Smooth muscle cell (in vitro differentiated cells): ENCODE data around the gene RDM1. TPM values are rescaled to one million over a fixed set of nuclear protein-coding genes. Genes with fewer than 3 reads are reported as not detected.

ENCODE experiments used
- DNase-seq: peaks from one replicate; lab custom pipeline; 2025; ENCODE audit not compliant: unreplicated experiment; lab: John Stamatoyannopoulos, UW
- H2AFZ ChIP-seq: fragments of 200-600 bp; sonication (generic); 2 replicates; pipeline ENCODE4 v1.6.0; 2016; ENCODE audit warnings: antibody characterized with exemption, low read depth, mild to moderate bottlenecking
- H3F3A ChIP-seq: fragments of 200-600 bp; sonication (generic); 2 replicates; pipeline ENCODE4 v1.6.0; 2017; ENCODE audit warnings: antibody characterized with exemption, low read depth
- H3K27ac ChIP-seq: fragments of 200-600 bp; sonication (generic); 2 replicates; pipeline ENCODE4 v1.5.1; 2016; ENCODE audit warnings: low read depth, mild to moderate bottlenecking
- H3K27me3 ChIP-seq: fragments of 200-600 bp; sonication (generic); 2 replicates; pipeline ENCODE4 v1.6.1; 2016; ENCODE audit warnings: low read depth, mild to moderate bottlenecking
- H3K36me3 ChIP-seq: fragments of 200-600 bp; sonication (generic); 2 replicates; pipeline ENCODE4 v1.5.1; 2016; ENCODE audit warnings: low read depth
- H3K4me1 ChIP-seq: fragments of 200-600 bp; sonication (generic); 2 replicates; pipeline ENCODE4 v1.5.1; 2016; ENCODE audit warnings: low read depth
- H3K4me2 ChIP-seq: fragments of 200-600 bp; sonication (generic); 2 replicates; pipeline ENCODE4 v1.6.0; 2016; ENCODE audit warnings: mild to moderate bottlenecking
- H3K4me3 ChIP-seq: fragments of 200-600 bp; sonication (generic); 2 replicates; pipeline ENCODE4 v1.5.1; 2016; ENCODE audit warnings: mild to moderate bottlenecking
- H3K79me2 ChIP-seq: fragments of 200-600 bp; sonication (generic); 2 replicates; pipeline ENCODE4 v1.6.0; 2016; ENCODE audit warnings: low read depth, mild to moderate bottlenecking
- H3K9ac ChIP-seq: fragments of 200-600 bp; sonication (generic); 2 replicates; pipeline ENCODE4 v1.6.0; 2016; ENCODE audit warnings: low read depth
- H3K9me3 ChIP-seq: fragments of 200-600 bp; sonication (generic); replicated peaks from 2 replicates; pipeline ENCODE4 v1.5.1; 2016; ENCODE audit warnings: low read depth
- H4K20me1 ChIP-seq: fragments of 200-600 bp; sonication (generic); 2 replicates; pipeline ENCODE4 v1.6.0; 2016; ENCODE audit warnings: low read depth
- WGBS: methylation state at CpG from one replicate; pipeline ENCODE4 v1.1.7; 2016; ENCODE audit warnings: low lambda C conversion rate; 5-methylcytosine and 5-hydroxymethylcytosine counted together
- polyA plus RNA-seq: library from polyadenylated mRNA; unstranded; fragments of >200 nt; fragmentation: Nextera tagmentation; extraction: Ambion mirVana; gene quantifications from 2 replicates; pipeline ENCODE4 v1.2.1, GENCODE V29; 2016
- small RNA-seq: library from RNA; depleted of rRNA; stranded (forward); fragments of <200 nt; gene quantifications from one replicate; pipeline ENCODE3, GENCODE V24; 2014
- total RNA-seq: library from RNA; depleted of rRNA; stranded (reverse); fragments of >200 nt; gene quantifications from 2 replicates; pipeline ENCODE4 v1.2.3, GENCODE V29; 2014
- TF ChIP-seq, protein P1 (sequence below): fragments of 200-600 bp; sonication (generic); IDR thresholded peaks from 2 replicates; pipeline ENCODE4 v1.5.1; 2017; ENCODE audit warnings: borderline replicate concordance, mild to moderate bottlenecking, antibody characterized with exemption; ENCODE audit not compliant: insufficient read depth, poor library complexity, severe bottlenecking

RDM1 gene
- total and polyA plus RNA-seq, 2 experiments from 2014 or later = 0.43 TPM; not detected in 1

DNA sequence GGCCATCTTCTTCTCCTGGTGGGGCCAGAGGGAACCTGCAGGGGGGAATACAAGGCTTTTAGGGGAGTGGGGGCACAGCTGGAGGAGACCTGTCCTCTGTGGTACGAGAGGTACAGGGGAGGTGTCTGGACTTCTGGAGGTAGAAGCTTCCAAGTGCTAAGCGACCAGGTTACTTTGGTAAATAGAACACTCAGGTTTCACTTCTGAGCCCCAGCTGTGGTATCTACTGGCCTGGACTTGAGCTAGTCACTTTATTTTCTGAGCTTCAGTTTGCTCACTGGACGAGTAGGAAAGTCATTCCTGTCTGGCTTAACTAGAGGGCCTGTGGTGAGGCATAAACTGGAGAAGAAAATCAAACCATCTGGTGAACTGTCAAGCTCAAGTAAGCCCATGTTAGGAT, 61.8 kb downstream of the RDM1 start, which contains the start of gene HEATR9:
TSS of gene HEATR9 (minus strand) at position 155 of the 400 bp plus-strand sequence. CDS start at position 6, 149 bp downstream.
- no peaks in the 10 kb centered on the region for H3K4me1 ChIP-seq
- H3K9me3 ChIP-seq = no peaks in the 10 kb centered on the region
- no peak within 1 kb of the TSS for H3K4me2 ChIP-seq
- no peaks in the 10 kb centered on the region for H4K20me1 ChIP-seq
- H3K9ac ChIP-seq = no peak within 1 kb of the TSS
- H3K27ac ChIP-seq = no peak within 1 kb of the TSS
- H3K36me3 ChIP-seq = no peaks in the 10 kb centered on the region
- no peak within 1 kb of the TSS for H2AFZ ChIP-seq
- no peak for DNase-seq
- WGBS = 88% methylated on average over 3 of the region's 3 CpGs
- H3F3A ChIP-seq = no peaks in the 10 kb centered on the region
- no peaks in the 10 kb centered on the region for H3K79me2 ChIP-seq
- no peaks in the 10 kb centered on the region for H3K27me3 ChIP-seq
- no peak within 1 kb of the TSS for H3K4me3 ChIP-seq
- TF ChIP-seq, protein P1, sequence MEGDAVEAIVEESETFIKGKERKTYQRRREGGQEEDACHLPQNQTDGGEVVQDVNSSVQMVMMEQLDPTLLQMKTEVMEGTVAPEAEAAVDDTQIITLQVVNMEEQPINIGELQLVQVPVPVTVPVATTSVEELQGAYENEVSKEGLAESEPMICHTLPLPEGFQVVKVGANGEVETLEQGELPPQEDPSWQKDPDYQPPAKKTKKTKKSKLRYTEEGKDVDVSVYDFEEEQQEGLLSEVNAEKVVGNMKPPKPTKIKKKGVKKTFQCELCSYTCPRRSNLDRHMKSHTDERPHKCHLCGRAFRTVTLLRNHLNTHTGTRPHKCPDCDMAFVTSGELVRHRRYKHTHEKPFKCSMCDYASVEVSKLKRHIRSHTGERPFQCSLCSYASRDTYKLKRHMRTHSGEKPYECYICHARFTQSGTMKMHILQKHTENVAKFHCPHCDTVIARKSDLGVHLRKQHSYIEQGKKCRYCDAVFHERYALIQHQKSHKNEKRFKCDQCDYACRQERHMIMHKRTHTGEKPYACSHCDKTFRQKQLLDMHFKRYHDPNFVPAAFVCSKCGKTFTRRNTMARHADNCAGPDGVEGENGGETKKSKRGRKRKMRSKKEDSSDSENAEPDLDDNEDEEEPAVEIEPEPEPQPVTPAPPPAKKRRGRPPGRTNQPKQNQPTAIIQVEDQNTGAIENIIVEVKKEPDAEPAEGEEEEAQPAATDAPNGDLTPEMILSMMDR = no peak

Small RNA genes lying within 50 kb of the gene (small RNA-seq; reads per million reads assigned to genes)
- gene RF00100 = 5,614 reads per million, percentile 100 among the genes with 10 or more reads in this experiment

Other genes with a start within 250 kb of the RDM1 start
- 6.8 and 8.2 TPM in 2 replicates for gene RASL10B, start 199.1 kb downstream of the RDM1 start, total RNA-seq
- gene RASL10B, start 199.1 kb downstream of the RDM1 start, polyA plus RNA-seq = 11.0 and 18.6 TPM in 2 replicates
- not detected in 2 replicates for gene GAS2L2, start 177.5 kb downstream of the RDM1 start, total RNA-seq
- gene GAS2L2, start 177.5 kb downstream of the RDM1 start, polyA plus RNA-seq = not detected in 2 replicates
- gene C17orf50, start 169.9 kb downstream of the RDM1 start, total RNA-seq = not detected in 2 replicates
- gene C17orf50, start 169.9 kb downstream of the RDM1 start, polyA plus RNA-seq = 0.33 TPM in 1 of 2 replicates, not detected in the other
- 38.0 and 50.0 TPM in 2 replicates for gene MMP28, start 135.1 kb downstream of the RDM1 start, total RNA-seq
- 25.7 and 51.4 TPM in 2 replicates for gene MMP28, start 135.1 kb downstream of the RDM1 start, polyA plus RNA-seq
- gene TAF15, start 121.3 kb downstream of the RDM1 start, total RNA-seq = 25.5 and 33.3 TPM in 2 replicates
- 4.2 and 8.1 TPM in 2 replicates for gene TAF15, start 121.3 kb downstream of the RDM1 start, polyA plus RNA-seq
- gene HEATR9, start 61.9 kb downstream of the RDM1 start, total RNA-seq = not detected in 2 replicates
- not detected in 2 replicates for gene HEATR9, start 61.9 kb downstream of the RDM1 start, polyA plus RNA-seq
- gene CCL5, start 50.4 kb downstream of the RDM1 start, total RNA-seq = 0.09 TPM in 1 of 2 replicates, not detected in the other
- gene CCL5, start 50.4 kb downstream of the RDM1 start, polyA plus RNA-seq = 1.0 TPM in 1 of 2 replicates, not detected in the other
- not detected in 2 replicates for gene LYZL6, start 12.9 kb upstream of the RDM1 start, total RNA-seq
- gene LYZL6, start 12.9 kb upstream of the RDM1 start, polyA plus RNA-seq = not detected in 2 replicates
- gene CCL16, start 50.7 kb upstream of the RDM1 start, total RNA-seq = not detected in 2 replicates
- gene CCL16, start 50.7 kb upstream of the RDM1 start, polyA plus RNA-seq = not detected in 2 replicates
- not detected in 2 replicates for gene CCL14, start 56.0 kb upstream of the RDM1 start, total RNA-seq
- not detected in 2 replicates for gene CCL14, start 56.0 kb upstream of the RDM1 start, polyA plus RNA-seq
- not detected in 2 replicates for gene CCL15, start 70.8 kb upstream of the RDM1 start, total RNA-seq
- not detected in 2 replicates for gene CCL15, start 70.8 kb upstream of the RDM1 start, polyA plus RNA-seq
- gene CCL23, start 87.2 kb upstream of the RDM1 start, total RNA-seq = not detected in 2 replicates
- gene CCL23, start 87.2 kb upstream of the RDM1 start, polyA plus RNA-seq = not detected in 2 replicates
- gene CCL18, start 133.5 kb upstream of the RDM1 start, total RNA-seq = not detected in 2 replicates
- not detected in 2 replicates for gene CCL18, start 133.5 kb upstream of the RDM1 start, polyA plus RNA-seq
- 1.3 and 4.8 TPM in 2 replicates for gene CCL3, start 159.4 kb upstream of the RDM1 start, total RNA-seq
- 0.63 and 6.7 TPM in 2 replicates for gene CCL3, start 159.4 kb upstream of the RDM1 start, polyA plus RNA-seq
- 0.81 and 1.3 TPM in 2 replicates for gene CCL4, start 173.1 kb upstream of the RDM1 start, total RNA-seq
- gene CCL4, start 173.1 kb upstream of the RDM1 start, polyA plus RNA-seq = 1.5 TPM in 1 of 2 replicates, not detected in the other
- gene TBC1D3B, start 245.9 kb upstream of the RDM1 start, total RNA-seq = not detected in 2 replicates
- 1.4 and 2.8 TPM in 2 replicates for gene TBC1D3B, start 245.9 kb upstream of the RDM1 start, polyA plus RNA-seq